SK-N-SH (cell line): ENCODE data around the gene SSBP2. TPM values are rescaled to one million over a fixed set of nuclear protein-coding genes. Genes with fewer than 3 reads are reported as not detected.

ENCODE experiments used
- CTCF ChIA-PET: fragments of 300-600, 350-600 bp; formaldehyde crosslinking; extraction: SDS; loops from one replicate; lab custom pipeline; 2021; lab: Yijun Ruan, JAX
- POLR2A ChIA-PET: fragments of 350-600 bp; sonication (Branson Sonifier 250); formaldehyde crosslinking; extraction: SDS; loops from one replicate; lab custom pipeline; 2020; ENCODE audit warnings: antibody characterized with exemption, inconsistent platforms; lab: Yijun Ruan, JAX
- DNase-seq: peaks from one replicate; pipeline ENCODE4 v3.0.0; 2012
- H2AFZ ChIP-seq: fragments of 200-600 bp; sonication (generic); 2 replicates; pipeline ENCODE4 v1.8.1; 2016; ENCODE audit warnings: antibody characterized with exemption, mild to moderate bottlenecking, low read depth
- H3F3A ChIP-seq: fragments of 200-600 bp; sonication (generic); replicated peaks from 2 replicates; pipeline ENCODE3; 2016; ENCODE audit warnings: antibody characterized with exemption, mild to moderate bottlenecking; ENCODE audit not compliant: insufficient read depth
- H3K27ac ChIP-seq, 2 experiments: fragments of 200-500 bp in 1 of 2; fragments of 200-600 bp in 1 of 2; sonication (Bioruptor generic) in 1 of 2; sonication (generic), shearing (Covaris generic) in 1 of 2; 2 replicates each; pipeline versions ENCODE4 v1.5.1 to v1.6.1; 2014 to 2016; ENCODE audit warnings: low read depth in 2 of 2, inconsistent platforms in 1 of 2, low read length in 1 of 2, mild to moderate bottlenecking in 1 of 2, mixed read lengths in 1 of 2
- H3K27me3 ChIP-seq: fragments of 200-600 bp; sonication (generic), shearing (Covaris generic); 2 replicates; pipeline ENCODE4 v1.6.1; 2016; ENCODE audit warnings: mixed run types; ENCODE audit not compliant: insufficient read depth
- H3K36me3 ChIP-seq, 2 experiments: fragments of 200-500 bp in 1 of 2; fragments of 200-600 bp in 1 of 2; sonication (Bioruptor generic) in 1 of 2; sonication (generic) in 1 of 2; replicated peaks in 1 of 2; 2 replicates each; pipeline versions ENCODE3 to v1.5.1; 2014 to 2016; ENCODE audit warnings: low read length in 1 of 2, mild to moderate bottlenecking in 1 of 2; ENCODE audit not compliant: insufficient read depth in 2 of 2, control insufficient read depth in 1 of 2
- H3K4me1 ChIP-seq, 2 experiments: fragments of 200-500 bp in 1 of 2; fragments of 200-600 bp in 1 of 2; sonication (Bioruptor generic) in 1 of 2; sonication (generic), shearing (Covaris generic) in 1 of 2; 2 replicates each; pipeline versions ENCODE4 v1.5.1 to v1.6.1; 2014 to 2016; ENCODE audit warnings: low read depth in 1 of 2, low read length in 1 of 2, mixed run types in 1 of 2; ENCODE audit not compliant: insufficient read depth in 2 of 2, control insufficient read depth in 1 of 2
- H3K4me2 ChIP-seq: fragments of 200-600 bp; sonication (generic), shearing (Covaris generic); 2 replicates; pipeline ENCODE4 v1.6.1; 2017; ENCODE audit warnings: mixed run types
- H3K4me3 ChIP-seq, 2 experiments: fragments of 200-500 bp in 1 of 2; fragments of 200-600 bp in 1 of 2; sonication (Bioruptor generic) in 1 of 2; sonication (generic), shearing (Covaris generic) in 1 of 2; 2 replicates each; pipeline versions ENCODE4 v1.5.1 to v1.8.1; 2014 to 2016; ENCODE audit warnings: low read depth in 2 of 2, inconsistent platforms in 1 of 2, low read length in 1 of 2, mild to moderate bottlenecking in 1 of 2, mixed read lengths in 1 of 2, moderate library complexity in 1 of 2
- H3K79me2 ChIP-seq: fragments of 200-600 bp; sonication (generic); 2 replicates; pipeline ENCODE4 v1.8.1; 2017; ENCODE audit warnings: mild to moderate bottlenecking; ENCODE audit not compliant: insufficient read depth
- H3K9ac ChIP-seq: fragments of 200-600 bp; sonication (generic); 2 replicates; pipeline ENCODE4 v1.6.1; 2017; ENCODE audit warnings: mixed run types
- H3K9me2 ChIP-seq: fragments of 200-600 bp; sonication (generic); 2 replicates; pipeline ENCODE4 v1.6.1; 2017; ENCODE audit warnings: mixed run types
- H3K9me3 ChIP-seq: fragments of 200-600 bp; sonication (generic); 2 replicates; pipeline ENCODE4 v1.6.1; 2017; ENCODE audit warnings: mixed run types, mild to moderate bottlenecking, moderate library complexity
- H4K20me1 ChIP-seq: fragments of 200-600 bp; sonication (generic); 2 replicates; pipeline ENCODE4 v1.6.1; 2017; ENCODE audit warnings: mild to moderate bottlenecking, mixed run types; ENCODE audit not compliant: insufficient read depth
- EP300 ChIP-seq, 2 experiments: IDR thresholded peaks; 2 replicates each; pipeline versions ENCODE4 v1.4.0 to v1.6.1; 2012; ENCODE audit warnings: borderline replicate concordance in 1 of 2, low read depth in 1 of 2, low read length in 1 of 2
- FOSL2 ChIP-seq: IDR thresholded peaks from 2 replicates; pipeline ENCODE4 v1.4.0; 2012; ENCODE audit warnings: low read depth, mild to moderate bottlenecking, moderate library complexity, borderline replicate concordance
- GABPA ChIP-seq: IDR thresholded peaks from 2 replicates; pipeline ENCODE4 v1.4.0; 2012; ENCODE audit warnings: low read depth, mild to moderate bottlenecking
- POLR2AphosphoS5 ChIP-seq: IDR thresholded peaks from 2 replicates; pipeline ENCODE4 v1.6.1; 2012; ENCODE audit warnings: low read depth, low read length
- RAD21 ChIP-seq: IDR thresholded peaks from 2 replicates; pipeline ENCODE4 v1.6.1; 2012; ENCODE audit warnings: mild to moderate bottlenecking, low read length
- REST ChIP-seq: IDR thresholded peaks from 2 replicates; pipeline ENCODE4 v1.6.1; 2012; ENCODE audit warnings: mild to moderate bottlenecking, low read depth, low read length, moderate library complexity
- SIN3A ChIP-seq: IDR thresholded peaks from 2 replicates; pipeline ENCODE4 v1.6.1; 2012; ENCODE audit warnings: low read depth, mild to moderate bottlenecking, low read length, moderate library complexity, borderline replicate concordance
- TCF12 ChIP-seq: IDR thresholded peaks from 2 replicates; pipeline ENCODE4 v1.4.0; 2012
- YY1 ChIP-seq: IDR thresholded peaks from 2 replicates; pipeline ENCODE4 v1.4.0; 2012; ENCODE audit warnings: low read depth, mild to moderate bottlenecking
- ZBTB33 ChIP-seq: IDR thresholded peaks from 2 replicates; pipeline ENCODE4 v1.4.0; 2012; ENCODE audit warnings: low read depth, borderline replicate concordance
- WGBS: methylation state at CpG from one replicate; pipeline ENCODE4 v1.1.6; 2017; ENCODE audit warnings: low lambda C conversion rate; 5-methylcytosine and 5-hydroxymethylcytosine counted together
- polyA plus RNA-seq, 3 experiments: library from polyadenylated mRNA; depleted of rRNA; stranded (reverse); fragments of >200 nt; gene quantifications; 2 replicates each; pipeline ENCODE4 v1.2.3, GENCODE V29; 2012

SSBP2 gene
- polyA plus RNA-seq, 1 of the 3 experiments (the other 2 are of a cell fraction), result 35.3 TPM

GRCh38 chr5:81428446-81428845, 322.5 kb downstream of the SSBP2 start:
- 88% methylated on average over 3 of the region's 3 CpGs for WGBS
- peaks cover 15% of the 10 kb centered on the region for H3F3A ChIP-seq
- peaks cover 2 to 17% of the 10 kb centered on the region in 2 experiments for H3K4me1 ChIP-seq
- TF ChIP-seq ZBTB33 (no peak), GABPA (no peak), FOSL2 (no peak), TCF12 (no peak)
- TF ChIP-seq, all 33 proteins: peak for 0
- ChIA-PET CTCF (interaction anchor here (0.6 to 1.4 kb wide), 2 partner anchors 8 to 171 kb away, joined by 3 read pairs; no protein-coding TSS in a partner anchor), POLR2A (no interaction called here)
- peak overlapping the region in 1 of 2 experiments; percentile 57; a peak in 2 of 4 replicates for H3K27ac ChIP-seq
- no peaks in the 10 kb centered on the region for H3K9me2 ChIP-seq
- peak overlapping the region; percentile 32; the same call in 1 of the 2 replicates for H3K4me2 ChIP-seq
- DNase-seq, result no peak
- no peaks in the 10 kb centered on the region for H3K79me2 ChIP-seq
- H3K4me3 ChIP-seq, result no peak overlapping the region
- no peak overlapping the region for H3K9ac ChIP-seq
- no peaks in the 10 kb centered on the region for H3K27me3 ChIP-seq
- no peaks in the 10 kb centered on the region for H4K20me1 ChIP-seq
- no peak overlapping the region for H2AFZ ChIP-seq
- H3K9me3 ChIP-seq, result no peaks in the 10 kb centered on the region
- no peaks in the 10 kb centered on the region for H3K36me3 ChIP-seq

GRCh38 chr5:81427566-81427965, 323.3 kb downstream of the SSBP2 start:
- H3K4me3 ChIP-seq, result no peak overlapping the region
- no peak for DNase-seq
- H3K4me2 ChIP-seq, result no peak overlapping the region
- no peaks in the 10 kb centered on the region for H3K79me2 ChIP-seq
- peaks cover 15% of the 10 kb centered on the region for H3F3A ChIP-seq
- no peak for TF ChIP-seq RAD21
- TF ChIP-seq SIN3A, result no peak
- TF ChIP-seq EP300 (IDR thresholded peaks at IDR 0.05; ENCODE audit: borderline replicate concordance in 1 of 2, low read depth in 1 of 2, low read length in 1 of 2), result no peak
- TF ChIP-seq POLR2AphosphoS5, result no peak
- no peak for TF ChIP-seq REST
- TF ChIP-seq YY1, result no peak
- no peak overlapping the region for H2AFZ ChIP-seq
- no peaks in the 10 kb centered on the region for H3K9me3 ChIP-seq
- ChIA-PET POLR2A (no interaction called here), CTCF (interaction anchor here (1.1 to 3.0 kb wide), 2 partner anchors 744 to 831 kb away, joined by 3 to 13 read pairs; no protein-coding TSS in a partner anchor)
- no peaks in the 10 kb centered on the region for H3K27me3 ChIP-seq
- no peaks in the 10 kb centered on the region for H3K9me2 ChIP-seq
- 83% methylated on average over 1 of the region's 1 CpG for WGBS
- H3K36me3 ChIP-seq, result no peaks in the 10 kb centered on the region
- no peak overlapping the region for H3K9ac ChIP-seq
- H4K20me1 ChIP-seq, result no peaks in the 10 kb centered on the region
- peaks cover 2 to 17% of the 10 kb centered on the region in 2 experiments for H3K4me1 ChIP-seq
- H3K27ac ChIP-seq, result no peak overlapping the region
